NCI-H1436 (cell line): ENCODE results near the gene GFAP.

Source experiments
- DNase-seq: peaks from one replicate; lab custom pipeline; 2025; lab: John Stamatoyannopoulos, UW

GFAP gene

GRCh38 chr17:44914148-44914547, 1.2 kb downstream of the GFAP start:
- no peak for DNase-seq

DNA sequence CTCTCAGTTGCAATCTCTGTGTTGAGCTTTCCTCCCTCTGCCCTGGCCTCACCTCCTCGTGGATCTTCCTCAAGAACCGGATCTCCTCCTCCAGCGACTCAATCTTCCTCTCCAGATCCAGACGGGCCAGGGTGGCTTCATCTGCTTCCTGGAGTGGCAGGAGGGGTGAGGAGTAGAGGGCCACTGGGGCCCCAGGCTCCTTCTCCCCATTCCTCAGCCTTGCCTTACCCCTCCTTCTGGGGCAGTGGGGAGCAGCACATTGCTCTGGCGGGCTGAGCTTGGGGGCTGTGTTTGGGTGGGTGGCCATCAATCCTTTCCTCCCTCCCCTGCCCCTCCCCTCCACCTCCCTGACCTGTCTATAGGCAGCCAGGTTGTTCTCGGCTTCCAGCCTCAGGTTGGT, 1.6 kb downstream of the GFAP start:
- no peak for DNase-seq

DNA sequence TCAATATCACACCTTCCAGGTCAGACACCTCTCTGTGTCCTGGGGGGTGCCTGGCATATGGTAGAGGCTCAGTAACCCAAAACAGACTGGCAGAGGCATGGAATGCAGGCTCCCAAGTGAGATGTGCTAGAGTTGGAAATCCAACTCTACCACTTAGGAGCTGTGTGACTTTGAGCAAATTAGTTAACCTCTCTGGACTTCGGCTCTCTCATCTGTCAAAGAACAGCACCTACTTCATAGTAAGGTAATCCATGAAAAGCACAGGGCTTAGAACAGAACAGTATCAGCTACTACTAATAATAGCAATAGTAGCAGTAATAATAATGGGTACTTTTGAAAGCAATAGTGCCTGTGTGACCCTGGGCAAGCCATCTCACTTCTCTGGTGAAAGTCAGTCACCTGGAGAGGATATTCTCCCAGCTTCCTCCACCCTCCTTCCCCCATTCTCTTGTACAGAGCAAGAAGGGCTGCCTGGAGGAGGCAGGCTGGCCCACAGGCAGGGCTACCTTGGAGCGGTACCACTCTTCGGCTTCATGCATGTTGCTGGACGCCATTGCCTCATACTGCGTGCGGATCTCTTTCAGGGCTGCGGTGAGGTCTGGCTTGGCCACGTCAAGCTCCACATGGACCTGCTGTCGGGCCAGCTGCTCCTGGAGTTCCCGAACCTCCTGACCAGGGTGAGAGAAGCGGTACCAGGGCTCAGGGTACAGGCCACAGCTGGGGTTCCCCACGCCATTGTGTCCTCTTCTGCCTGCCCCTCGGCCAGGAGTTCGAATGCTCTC, 2.3 kb downstream of the GFAP start:
- no peak for DNase-seq

DNA sequence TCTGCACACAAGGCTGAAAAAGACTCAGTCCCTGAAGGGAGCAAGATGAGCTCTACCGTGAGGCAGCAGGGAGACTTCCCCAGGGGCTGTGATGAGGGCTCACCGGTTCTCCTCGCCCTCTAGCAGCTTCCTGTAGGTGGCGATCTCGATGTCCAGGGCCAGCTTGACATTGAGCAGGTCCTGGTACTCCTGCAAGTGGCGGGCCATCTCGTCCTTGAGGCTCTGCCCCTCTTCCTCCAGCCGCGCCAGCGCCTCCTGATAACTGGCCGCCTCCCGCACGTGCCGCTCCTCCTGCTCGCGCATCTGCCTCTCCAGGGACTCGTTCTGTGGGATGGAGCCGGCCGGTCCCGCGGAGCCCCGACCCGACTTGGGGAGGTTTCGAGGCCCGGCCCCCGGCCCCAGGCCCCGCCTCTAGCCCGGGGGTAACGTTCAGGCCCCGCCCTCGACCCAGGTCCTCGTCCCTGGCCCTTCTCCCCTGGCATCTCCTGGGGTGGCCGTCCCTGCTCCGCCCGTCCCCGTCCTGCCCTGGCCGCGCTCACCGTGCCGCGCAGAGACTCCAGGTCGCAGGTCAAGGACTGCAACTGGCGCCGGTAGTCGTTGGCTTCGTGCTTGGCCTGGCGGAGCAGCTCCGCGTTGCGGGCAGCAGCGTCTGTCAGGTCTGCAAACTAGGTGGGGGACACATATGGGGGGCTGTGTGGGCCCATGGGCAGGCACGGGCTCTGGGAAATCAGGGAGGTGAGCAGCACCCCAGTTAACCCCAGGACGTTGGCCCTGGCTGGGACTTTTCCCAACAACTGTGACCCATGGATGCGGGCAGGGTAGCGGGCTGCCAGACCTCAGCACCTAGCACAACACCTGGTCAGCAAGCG, 3.9 kb downstream of the GFAP start:
- peak; percentile 57 for DNase-seq

DNA sequence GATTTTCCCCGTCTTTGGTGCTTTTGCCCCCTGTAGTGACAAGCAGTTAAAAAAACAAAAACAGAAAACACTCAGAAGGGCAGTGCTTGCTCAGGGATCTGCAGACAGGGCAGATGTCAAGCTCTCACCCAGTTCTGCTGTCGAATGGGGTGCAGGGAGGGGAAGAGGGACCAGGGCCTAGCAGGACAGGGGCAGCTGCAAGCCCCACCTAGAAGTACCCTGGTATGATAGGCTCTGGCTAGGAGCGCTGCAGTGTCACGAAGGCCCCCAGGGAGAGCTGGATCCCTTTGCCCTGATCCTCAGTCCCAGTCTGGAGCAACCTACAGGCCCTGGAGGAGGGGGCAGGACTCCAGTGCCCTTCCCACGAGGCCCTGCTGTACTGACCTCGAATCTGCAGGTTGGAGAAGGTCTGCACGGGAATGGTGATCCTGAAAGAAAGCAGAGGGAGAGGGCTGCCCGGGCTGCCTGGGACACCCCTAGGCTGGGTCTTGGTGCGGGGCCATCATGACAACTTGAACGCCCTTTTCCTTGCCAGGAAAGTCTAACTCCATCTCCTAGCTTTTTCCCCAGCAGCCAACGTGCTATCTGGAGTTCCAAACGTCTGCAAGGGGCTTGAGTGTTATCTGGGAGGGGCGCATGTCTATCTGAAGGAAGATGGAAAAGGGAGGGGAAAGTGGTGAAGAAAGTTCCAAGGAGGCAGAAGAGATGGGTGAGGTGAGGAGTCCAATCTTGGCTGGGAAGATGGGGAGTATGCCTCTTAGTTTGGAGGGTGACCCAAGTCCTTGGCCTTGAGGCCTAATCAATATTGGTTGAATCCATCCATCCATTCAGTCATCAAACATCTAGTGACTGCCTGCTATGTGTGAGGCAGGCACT, 4.8 kb downstream of the GFAP start:
- no peak for DNase-seq

GRCh38 chr17:44909681-44910144, 5.6 kb downstream of the GFAP start:
- DNase-seq = no peak

- DNase-seq = no peak
Measured at GRCh38 chr17:44908761-44909326, 6.5 kb downstream of the GFAP start.

- no peak for DNase-seq
Measured at GRCh38 chr17:44907729-44908470, 7.4 kb downstream of the GFAP start.

DNA sequence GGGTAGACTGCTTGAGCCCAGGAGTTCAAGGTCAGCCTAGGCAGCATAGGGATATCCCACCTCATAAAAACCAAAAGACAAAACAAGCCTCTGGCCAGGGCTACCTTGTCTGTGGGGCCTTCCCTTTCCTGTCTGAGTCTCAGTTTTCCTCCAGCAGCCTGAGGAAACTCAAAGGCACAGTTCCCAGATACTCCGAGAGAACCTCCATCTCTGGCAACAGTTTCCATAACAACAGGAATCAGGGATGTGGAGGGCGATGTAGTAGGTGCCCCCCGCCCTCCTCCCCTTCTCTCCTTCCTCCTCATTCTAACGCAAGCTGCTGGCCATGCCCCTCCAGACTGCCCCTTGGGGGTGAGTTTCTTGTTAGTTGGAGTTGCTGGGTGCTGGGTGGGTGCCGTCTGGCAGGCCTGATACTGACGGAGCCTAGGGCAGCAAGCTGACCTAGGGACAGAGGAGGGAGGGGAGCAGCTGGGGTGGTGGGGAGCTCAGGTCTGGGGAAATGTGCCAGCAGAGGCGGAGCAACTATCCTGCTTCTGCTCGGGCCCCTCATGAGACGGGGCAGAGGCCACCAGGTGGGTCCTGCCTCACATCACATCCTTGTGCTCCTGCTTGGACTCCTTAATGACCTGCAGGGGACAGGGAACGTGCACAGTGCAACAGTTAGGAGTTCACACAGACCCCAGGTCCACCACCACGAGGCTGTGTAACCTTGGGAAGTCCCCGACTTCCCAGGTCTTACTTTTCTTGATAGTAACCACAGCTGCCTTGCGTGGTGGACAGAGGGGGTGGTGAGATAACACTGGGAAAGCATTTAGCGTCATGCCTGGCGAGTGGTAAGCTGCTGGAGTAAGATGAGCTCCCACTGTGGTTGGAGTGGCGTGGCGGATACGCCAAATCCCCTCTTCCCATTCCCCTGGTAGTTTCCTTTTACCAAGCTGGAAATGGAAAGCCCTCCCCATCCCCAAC, 8.3 kb downstream of the GFAP start:
- no peak for DNase-seq

- DNase-seq = no peak
Measured at GRCh38 chr17:44906010-44906646, 9.2 kb downstream of the GFAP start.

DNA sequence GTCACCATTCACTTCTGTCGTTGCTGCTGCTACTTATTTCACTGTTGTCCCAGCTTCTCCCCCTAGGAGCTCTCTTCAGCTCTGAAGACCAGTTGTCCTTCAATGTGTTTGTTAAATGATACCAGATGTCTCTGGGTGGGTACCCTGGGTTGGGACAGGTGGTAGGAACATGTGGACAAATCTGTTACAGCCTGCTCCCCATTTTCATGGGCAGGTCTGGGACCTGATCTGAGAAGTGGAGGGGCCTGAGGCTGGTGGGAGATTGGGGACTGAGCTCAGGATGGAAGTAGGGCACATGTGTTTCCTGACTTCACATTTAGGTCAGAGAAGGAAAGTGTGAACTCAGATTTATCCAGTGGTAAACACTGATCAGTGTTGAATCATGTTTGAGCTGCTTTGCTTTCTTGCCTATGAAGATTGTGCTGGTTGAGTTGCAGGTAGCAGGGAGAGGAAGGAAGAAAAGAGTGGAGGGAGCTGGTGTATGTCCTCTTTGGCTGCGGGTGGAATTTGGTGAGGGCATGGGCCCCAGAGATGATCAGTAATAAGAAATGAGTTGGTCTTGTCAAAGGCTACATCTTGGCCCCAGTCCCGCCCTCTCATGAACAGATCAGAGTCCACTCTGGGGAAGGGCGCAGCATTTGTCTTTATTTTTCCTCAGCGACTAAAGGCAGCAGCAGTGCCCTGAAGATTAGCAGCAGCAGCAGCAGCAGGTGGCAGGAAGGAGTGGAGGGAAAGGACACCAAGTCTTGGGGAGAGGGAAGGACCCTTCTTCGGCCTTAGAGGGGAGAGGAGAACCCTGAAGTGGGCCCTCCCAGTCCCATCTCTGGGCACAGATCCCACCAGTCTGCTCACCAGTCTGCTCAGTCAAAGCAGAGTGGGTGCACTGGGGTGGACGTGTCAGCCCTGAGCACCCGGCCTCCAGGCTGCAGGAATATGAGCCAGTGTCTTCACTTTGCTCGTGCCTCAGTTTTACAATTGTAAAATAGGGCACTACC, 10.0 kb downstream of the GFAP start:
- DNase-seq = no peak

DNA sequence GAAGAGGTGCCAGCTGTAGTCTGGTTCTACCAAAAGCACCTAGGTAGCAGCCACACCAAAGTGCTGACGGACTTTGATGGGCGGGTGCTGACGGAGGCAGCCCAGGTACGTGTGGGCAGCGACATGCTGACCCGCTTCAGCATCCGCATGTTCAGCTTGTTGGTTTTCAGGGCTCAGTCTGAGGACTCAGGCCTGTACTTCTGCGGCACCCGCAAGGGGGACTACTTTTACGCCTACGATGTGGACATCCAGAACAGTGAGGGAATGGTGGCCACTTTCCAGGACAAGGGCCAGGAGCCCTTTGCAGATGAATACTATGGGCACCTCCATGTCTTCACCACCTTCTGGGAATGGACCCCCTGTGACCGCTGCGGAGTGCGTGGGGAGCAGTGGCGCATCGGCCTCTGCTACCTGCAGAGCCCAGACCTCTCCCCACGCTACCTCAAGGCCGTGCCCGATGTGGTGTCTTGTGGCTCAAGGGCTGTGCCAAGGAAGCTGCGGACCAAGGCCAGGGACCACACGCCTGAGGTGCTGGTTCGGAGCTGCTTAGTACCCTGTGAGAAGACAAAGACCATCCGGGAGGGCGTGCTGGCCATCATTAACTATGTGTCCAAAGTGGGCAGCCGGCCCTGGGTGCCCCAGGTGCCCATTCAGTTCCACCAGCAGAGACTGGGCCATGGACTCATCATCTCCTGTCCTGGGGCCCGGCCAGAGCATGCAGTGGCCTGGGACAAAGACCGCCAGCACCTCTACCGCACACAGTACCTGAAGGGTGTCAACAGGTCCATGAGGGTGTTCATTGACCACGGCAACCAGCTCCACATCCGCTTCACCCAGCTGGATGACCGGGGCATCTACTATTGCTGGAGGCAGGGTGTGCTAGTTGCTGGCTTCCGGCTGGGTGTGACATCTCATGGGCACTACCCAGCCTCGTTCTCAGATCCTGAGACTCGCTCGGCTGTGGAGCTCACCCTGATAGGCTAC, 11.0 kb downstream of the GFAP start:
- no peak for DNase-seq

- DNase-seq = no peak
Measured at GRCh38 chr17:44903012-44903685, 12.2 kb downstream of the GFAP start.

DNA sequence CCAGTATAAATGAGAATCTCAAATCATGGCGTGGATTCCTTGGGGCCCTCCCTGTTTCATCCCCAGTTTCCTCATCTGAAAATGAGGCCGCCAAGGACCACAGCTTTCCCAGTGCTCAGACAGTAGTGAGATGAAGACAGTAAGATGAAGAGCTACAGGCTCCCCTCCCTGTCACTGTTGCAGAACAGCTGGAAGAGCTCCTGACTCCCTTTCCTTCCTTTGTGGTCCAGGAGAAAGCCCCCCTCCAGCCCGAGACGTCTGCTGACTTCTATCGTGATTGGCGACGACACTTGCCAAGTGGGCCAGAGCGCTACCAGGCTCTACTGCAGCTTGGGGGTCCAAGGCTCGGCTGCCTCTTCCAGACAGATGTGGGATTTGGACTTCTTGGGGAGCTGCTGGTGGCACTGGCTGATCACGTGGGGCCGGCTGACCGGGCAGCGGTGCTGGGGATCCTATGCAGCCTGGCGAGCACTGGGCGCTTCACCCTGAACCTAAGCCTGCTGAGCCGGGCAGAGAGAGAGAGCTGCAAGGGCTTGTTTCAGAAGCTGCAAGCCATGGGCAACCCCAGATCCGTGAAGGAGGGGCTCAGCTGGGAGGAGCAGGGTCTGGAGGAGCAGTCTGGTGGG, 13.1 kb downstream of the GFAP start:
- no peak for DNase-seq

DNA sequence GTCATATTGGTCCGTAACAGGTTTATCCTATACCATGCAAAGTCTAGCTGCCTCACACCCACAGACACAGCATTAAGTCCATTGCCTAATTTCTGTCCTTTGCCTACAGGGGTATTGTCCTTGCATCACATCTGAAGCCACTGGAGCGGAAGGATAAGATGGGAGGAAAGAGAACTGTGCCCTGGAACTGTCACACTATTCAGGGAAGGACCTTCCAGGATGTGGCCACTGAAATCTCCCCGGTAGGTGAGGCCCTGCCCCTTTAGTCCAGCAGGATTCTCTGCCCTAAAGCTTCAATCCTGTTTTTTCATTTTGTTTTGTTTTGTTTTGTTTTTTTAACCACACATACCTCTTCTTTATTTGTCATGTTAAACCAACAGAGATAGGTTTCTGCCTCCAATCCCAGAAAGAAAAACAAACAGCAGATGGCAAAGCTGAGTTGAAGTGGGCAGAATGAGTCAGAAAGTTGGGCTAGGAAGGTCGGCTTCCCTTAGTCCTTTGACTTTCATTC, 13.8 kb downstream of the GFAP start:
- DNase-seq = no peak

- no peak for DNase-seq
Measured at GRCh38 chr17:44900894-44901293, 14.4 kb downstream of the GFAP start.
